ENCODE data around the gene KLHDC7B.

GRCh38 chr22:50546326-50547262 is 895 bp downstream of the KLHDC7B start:
- TF ChIP-seq, protein P1, sequence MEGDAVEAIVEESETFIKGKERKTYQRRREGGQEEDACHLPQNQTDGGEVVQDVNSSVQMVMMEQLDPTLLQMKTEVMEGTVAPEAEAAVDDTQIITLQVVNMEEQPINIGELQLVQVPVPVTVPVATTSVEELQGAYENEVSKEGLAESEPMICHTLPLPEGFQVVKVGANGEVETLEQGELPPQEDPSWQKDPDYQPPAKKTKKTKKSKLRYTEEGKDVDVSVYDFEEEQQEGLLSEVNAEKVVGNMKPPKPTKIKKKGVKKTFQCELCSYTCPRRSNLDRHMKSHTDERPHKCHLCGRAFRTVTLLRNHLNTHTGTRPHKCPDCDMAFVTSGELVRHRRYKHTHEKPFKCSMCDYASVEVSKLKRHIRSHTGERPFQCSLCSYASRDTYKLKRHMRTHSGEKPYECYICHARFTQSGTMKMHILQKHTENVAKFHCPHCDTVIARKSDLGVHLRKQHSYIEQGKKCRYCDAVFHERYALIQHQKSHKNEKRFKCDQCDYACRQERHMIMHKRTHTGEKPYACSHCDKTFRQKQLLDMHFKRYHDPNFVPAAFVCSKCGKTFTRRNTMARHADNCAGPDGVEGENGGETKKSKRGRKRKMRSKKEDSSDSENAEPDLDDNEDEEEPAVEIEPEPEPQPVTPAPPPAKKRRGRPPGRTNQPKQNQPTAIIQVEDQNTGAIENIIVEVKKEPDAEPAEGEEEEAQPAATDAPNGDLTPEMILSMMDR (IDR thresholded peaks at IDR 0.05): no peak
- no peak for TF ChIP-seq POLR2A (IDR thresholded peaks at IDR 0.05)

Measured in adrenal gland (tissue), 5 donors.